Inflammatory macrophage (primary cell): ENCODE results near the gene CAV1.

Source experiments
- DNase-seq, 2 donors: peaks; one replicate each; pipeline ENCODE4 v3.0.0-alpha.2; 2020 to 2022

CAV1 gene

DNA sequence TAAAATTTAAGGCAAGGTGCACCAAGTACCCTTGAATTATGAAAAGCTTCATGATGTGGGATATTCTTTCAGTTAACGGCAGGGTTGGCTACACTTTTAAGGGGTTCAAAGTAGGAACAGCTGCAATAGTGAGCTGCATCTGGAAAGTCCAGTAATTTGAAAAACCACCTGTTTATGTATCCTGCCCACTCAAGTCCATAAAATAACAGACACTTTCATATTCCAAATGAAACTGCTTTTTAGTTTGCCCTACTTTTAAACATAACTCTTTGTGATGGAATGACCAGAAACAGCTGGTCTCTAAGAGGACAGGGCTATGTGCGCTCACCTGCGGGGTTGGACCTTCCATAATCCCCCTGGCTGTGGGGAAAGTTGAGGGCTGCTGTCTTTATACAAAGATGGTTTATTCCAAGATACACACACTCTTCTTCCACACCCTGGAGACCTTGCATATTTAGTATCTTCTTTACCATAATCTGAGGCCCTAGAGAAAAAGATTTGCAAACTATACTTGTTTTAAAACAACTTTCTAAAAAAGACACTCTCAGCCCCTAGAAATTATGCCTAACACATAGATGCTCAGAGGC is 7.4 kb downstream of the CAV1 start:
- no peak for DNase-seq

- DNase-seq: no peak
Measured at GRCh38 chr7:116534790-116535189, 10.0 kb downstream of the CAV1 start.

DNA sequence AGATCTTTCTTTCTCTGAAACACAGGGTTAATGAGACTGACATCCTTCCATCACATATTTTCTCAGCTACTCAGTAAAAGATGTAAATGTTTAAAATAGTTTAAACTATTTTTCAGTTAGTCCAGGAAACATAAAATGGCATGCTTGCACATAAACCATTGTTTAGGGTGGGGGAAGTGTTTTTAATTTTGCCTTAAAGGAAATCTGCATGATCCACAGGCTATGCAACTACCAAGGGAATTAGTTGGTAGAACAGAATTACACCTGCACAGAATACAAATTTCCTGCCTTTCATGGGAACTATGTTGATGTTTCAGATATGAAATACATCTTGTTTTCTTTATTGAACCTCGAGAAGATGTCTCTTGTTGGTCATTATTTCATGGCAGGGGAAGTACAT is 10.6 kb downstream of the CAV1 start:
- DNase-seq: no peak

- no peak for DNase-seq
Measured at GRCh38 chr7:116538138-116538537, 13.3 kb downstream of the CAV1 start.

GRCh38 chr7:116539879-116540278 is 15.0 kb downstream of the CAV1 start:
- no peak for DNase-seq

DNA sequence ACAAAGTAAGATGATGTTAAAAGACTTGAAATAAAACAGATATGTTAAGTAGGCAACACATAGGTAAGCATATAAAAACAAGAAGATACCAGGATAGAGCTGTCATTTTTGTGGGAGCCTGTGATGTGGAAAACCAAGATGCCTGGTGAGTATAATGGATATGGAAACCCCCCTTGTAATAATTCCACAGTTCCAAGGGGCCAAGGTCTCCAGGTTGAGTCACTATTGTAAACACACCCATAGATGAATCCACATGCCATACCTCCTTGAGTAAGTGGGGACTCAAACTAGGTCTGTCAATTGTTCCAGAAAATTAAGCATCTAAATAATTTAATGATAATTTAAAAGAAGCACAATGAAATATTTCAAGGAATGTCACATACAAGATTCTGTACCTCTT is 15.9 kb downstream of the CAV1 start:
- DNase-seq: no peak

- DNase-seq: no peak
Measured at GRCh38 chr7:116541951-116542350, 17.1 kb downstream of the CAV1 start.

GRCh38 chr7:116542618-116543017 is 17.8 kb downstream of the CAV1 start:
- no peak for DNase-seq

DNA sequence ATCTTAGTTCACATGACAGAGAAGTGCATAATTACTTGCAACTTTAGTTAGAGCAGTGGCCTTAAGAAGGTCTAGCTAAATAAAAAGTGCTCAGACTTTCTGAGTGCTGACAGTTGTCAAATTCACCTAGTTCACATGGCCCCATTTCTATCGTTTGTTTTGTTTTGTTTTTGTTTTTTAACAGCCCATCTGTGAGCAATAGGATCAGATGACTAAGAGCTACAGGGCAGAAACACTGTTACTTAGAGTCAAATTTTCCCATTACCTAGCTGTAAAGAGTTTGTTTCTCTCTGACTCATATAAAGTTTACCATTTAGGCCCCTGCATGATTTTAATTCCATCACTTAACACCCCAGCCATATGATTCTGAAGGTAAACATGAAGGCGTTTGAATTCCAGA is 18.8 kb downstream of the CAV1 start:
- DNase-seq: no peak

DNA sequence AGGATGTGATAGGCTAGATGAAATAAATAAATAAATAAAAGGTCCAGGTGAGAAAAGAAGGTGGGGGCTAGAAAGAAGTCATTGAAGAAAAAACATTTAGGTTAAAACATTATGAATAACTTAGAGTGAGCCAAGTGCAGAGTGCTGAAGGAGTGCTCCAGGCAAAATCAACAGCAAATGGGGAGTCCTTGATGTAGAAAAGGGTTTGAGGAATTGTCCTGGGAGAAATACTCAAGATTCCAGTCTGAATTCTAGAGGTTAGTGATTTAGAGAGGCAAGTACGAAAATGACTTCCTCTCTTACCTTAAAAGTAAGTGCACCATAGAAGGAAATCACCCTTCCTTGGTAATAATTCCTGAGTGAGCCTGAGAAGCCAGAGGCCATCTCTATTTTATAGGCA is 19.7 kb downstream of the CAV1 start:
- DNase-seq: no peak

DNA sequence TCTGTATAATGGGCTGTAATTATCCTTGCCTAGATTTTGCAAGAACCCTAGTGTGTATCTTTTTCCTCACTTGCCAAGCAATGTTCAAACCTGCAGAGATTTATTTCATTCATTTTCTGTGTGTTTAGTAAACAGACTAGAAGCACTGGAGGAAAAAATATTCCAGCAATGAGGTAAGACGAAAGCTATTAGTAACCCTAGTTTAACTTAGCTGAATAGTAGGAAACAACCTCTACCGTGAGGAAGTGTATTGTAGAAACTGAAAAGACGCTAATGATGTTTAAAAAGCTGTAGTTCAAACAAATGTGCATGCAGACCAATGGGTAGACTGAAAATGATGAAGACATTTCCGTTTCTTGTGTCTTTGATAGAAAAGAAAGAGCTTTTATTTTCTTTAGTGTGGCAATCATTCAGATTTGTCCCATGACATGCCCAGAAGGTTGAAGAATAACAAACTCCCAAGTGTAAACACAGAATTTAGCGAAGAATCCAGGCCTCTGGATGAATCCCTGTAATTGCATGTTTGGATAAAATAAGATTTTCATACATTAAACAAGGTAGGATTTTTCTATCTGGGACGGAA is 20.7 kb downstream of the CAV1 start:
- DNase-seq: no peak

DNA sequence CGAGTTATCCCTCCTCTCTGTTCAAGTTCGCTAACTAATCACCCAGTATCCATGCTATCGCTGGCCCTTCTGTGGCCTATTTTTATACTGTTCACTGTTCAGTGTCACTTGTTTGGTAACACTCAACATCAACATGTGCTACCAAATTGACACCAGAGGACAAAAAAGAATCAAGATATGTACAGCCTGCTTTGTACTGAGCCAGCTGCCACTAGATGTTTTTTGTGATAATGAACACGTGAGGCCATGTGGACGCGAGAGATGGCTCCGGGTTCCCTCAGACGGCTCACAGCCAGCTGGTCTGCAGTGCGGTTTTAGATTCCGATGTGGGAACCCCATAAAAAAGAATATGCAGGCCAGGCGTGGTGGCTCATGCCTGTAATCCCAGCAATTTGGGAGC is 21.2 kb downstream of the CAV1 start:
- DNase-seq: no peak

DNA sequence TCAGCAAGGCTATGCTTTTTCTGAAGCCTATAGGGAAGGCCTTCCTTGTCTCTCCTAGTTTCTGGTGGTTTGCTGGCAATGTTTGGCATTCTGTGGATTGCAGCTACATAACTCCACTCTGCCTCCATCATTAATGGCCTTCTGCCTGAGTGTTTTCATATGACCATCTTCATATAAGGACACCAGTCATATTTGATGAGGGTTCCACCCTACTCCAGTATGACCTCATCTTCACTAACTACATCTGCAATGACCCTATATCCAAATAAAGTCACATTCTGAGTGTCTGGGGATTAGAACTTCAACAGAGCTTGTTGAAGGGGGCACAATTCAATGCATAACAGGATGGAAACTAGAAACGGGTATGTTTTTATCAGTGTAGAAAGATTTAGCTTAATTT is 22.1 kb downstream of the CAV1 start:
- no peak for DNase-seq

DNA sequence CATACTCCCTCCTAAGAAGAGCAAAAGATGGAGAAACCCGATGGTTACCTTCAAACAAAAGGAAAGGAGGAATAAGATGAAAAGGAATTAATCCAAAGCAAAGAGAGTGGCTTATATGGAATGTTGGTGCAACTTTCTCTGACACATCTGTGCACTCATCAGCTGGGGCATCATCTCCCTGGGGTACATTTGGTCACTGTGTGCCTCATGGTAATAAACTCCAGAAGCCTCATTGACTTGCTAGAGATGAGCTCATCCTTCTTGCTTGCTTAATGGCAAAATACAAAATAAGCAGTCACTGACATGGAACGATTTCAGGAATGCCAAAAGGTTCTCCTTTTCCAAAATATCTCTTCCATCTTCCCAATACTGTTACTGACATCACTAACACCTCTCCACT is 22.5 kb downstream of the CAV1 start:
- no peak for DNase-seq

GRCh38 chr7:116548506-116548905 is 23.7 kb downstream of the CAV1 start:
- no peak for DNase-seq

- DNase-seq: no peak
Measured at GRCh38 chr7:116549370-116549769, 24.5 kb downstream of the CAV1 start.

- no peak for DNase-seq
Measured at GRCh38 chr7:116551692-116552091, 26.9 kb downstream of the CAV1 start.

DNA sequence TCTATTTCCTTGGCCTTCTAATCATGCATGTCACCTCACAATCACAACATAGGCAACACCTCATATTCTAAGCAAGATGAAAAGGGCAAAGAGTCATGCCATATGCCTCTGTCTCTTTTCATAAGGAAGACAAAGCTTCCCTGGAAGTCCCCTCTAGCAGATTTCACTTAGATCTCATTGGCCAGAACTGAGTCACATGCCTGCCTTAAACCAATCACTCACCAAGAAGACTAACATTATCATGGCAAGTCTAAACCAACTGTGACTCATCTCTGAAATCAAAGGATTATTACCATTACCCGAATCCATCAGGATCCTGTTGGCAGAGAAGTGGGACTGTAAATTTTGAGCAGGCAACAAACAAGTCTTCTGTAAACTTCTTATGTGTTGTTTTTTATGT is 27.8 kb downstream of the CAV1 start:
- DNase-seq: no peak

DNA sequence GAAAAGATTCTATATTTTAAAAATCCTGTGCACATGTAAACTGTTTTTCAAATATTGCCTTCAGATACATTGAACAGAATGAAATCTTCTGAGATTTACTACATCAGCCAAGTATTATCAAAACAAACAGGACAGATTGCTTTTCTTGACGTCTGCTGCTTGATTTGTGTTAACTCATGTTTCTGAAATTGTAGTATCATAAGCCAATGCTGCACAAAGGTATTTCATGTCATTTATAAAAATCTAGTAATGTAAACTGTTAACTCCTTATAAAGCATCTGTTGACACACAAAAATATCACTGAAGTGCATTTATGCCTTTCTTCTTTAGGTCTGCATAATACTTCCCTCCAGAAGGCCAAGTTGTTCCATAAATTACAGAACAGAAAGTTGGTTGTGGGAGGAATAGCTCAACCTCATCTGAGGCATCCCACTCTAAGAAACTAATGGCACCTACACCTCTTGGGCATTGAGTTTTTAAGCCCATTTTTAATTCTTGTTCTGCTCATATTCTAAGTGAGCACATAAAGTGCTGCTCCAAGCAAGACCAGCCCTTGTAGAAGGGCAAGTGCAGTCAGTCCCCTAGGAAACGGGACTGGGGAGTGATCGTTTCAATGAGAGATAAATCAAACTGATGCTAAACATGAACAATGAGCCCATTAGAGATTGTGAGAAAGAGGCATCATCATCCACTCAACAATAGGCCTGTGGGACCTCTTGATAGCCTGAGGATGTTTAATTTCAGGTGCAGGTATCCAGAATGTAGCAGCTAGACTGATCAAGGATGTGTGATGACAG is 28.5 kb downstream of the CAV1 start:
- no peak for DNase-seq

- DNase-seq: no peak
Measured at GRCh38 chr7:116554436-116554835, 29.6 kb downstream of the CAV1 start.

DNA sequence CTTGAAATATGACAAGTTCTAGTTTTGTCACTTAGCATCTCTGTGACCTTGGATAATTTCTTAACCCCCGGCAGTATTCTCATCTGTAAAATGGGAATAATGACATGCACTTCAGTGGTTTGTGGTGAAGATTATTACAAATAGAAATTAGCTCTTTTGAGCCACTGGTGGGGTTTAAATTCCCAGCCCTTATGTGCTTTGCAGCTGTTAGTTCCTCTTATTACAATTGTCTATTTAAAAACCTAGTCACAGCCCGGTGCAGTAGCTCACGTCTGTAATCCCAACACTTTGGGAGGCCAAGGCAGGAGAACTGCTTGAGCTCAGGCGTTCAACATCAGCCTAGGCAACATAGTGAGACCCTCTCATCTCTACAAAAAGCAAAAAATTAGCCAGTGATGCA is 30.1 kb downstream of the CAV1 start:
- DNase-seq: no peak

DNA sequence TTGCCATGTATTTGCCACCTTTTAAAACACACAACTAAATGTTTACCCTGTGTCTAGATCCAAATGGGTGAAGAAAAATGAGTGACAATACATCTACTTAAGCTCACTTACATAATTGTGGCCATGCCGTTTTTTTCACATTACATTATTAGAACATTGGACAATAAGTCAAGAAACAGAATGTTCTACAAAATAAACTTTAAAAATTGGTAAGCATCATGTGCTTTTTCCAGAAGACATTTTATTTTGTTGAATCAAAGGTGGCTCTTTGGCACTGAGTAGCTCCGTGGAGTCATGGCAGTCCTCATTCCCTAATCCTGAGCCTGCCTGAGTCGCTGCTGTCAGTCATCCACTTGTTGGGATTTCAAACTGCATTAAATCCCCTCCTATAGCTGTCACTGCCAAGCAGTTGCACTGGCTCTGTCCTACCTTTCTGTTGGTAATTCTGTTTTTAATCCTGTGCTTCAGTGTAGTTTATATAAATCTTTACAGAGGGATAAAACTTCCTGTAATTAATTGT is 32.3 kb downstream of the CAV1 start:
- no peak for DNase-seq

- no peak for DNase-seq
Measured at GRCh38 chr7:116557901-116558300, 33.1 kb downstream of the CAV1 start.
